Neuronal stem cell (in vitro differentiated cells): Measurements from ENCODE around the gene G6PD.
A peak's percentile ranks its signal among the peaks of the same experiment; 100 is the strongest.

ENCODE experiments used
- DNase-seq: peaks from one replicate; pipeline ENCODE4 v3.0.0-alpha.2; 2013; ENCODE audit warnings: low spot score
- H2AFZ ChIP-seq: one replicate; pipeline ENCODE4 v1.6.1; 2013; ENCODE audit warnings: mild to moderate bottlenecking, low read length, inconsistent platforms
- H2AK5ac ChIP-seq: 2 replicates; pipeline ENCODE4 v1.6.1; 2013; ENCODE audit warnings: low read depth, mild to moderate bottlenecking, inconsistent platforms, low read length, moderate library complexity, mixed read lengths
- H2BK120ac ChIP-seq: 2 replicates; pipeline ENCODE4 v1.6.1; 2013; ENCODE audit warnings: low read depth, mild to moderate bottlenecking, inconsistent platforms, low read length, moderate library complexity, mixed read lengths
- H2BK12ac ChIP-seq: one replicate; pipeline ENCODE4 v1.6.1; 2013; ENCODE audit warnings: low read length, inconsistent platforms
- H2BK15ac ChIP-seq: 2 replicates; pipeline ENCODE4 v1.6.1; 2013; ENCODE audit warnings: mild to moderate bottlenecking, low read length, inconsistent platforms, mixed read lengths
- H2BK5ac ChIP-seq: one replicate; pipeline ENCODE4 v1.6.1; 2013; ENCODE audit warnings: inconsistent platforms, mild to moderate bottlenecking, low read length, moderate library complexity
- H3K14ac ChIP-seq: one replicate; pipeline ENCODE4 v1.6.1; 2013; ENCODE audit warnings: low read length, inconsistent platforms
- H3K18ac ChIP-seq: 2 replicates; pipeline ENCODE4 v1.6.1; 2013; ENCODE audit warnings: low read length, inconsistent platforms
- H3K23ac ChIP-seq: 2 replicates; pipeline ENCODE4 v1.6.1; 2013; ENCODE audit warnings: low read depth, mild to moderate bottlenecking, mixed read lengths, low read length, inconsistent platforms; ENCODE audit not compliant: poor library complexity
- H3K27ac ChIP-seq: replicated peaks from 3 replicates; pipeline ENCODE4 v1.5.1; 2013; ENCODE audit warnings: low read length, inconsistent platforms
- H3K27me3 ChIP-seq, 3 experiments: 2 replicates each; pipeline ENCODE4 v1.6.1; 2013; ENCODE audit warnings: low read length in 3 of 3, mild to moderate bottlenecking in 2 of 3, inconsistent platforms in 1 of 3, low read depth in 1 of 3, mixed read lengths in 1 of 3, moderate library complexity in 1 of 3; ENCODE audit not compliant: control insufficient read depth in 3 of 3, insufficient read depth in 3 of 3
- H3K36me3 ChIP-seq, 2 donors: replicated peaks in 1 of 2; 2 replicates each; pipeline ENCODE4 v1.6.1; 2013; ENCODE audit warnings: low read length in 2 of 2; ENCODE audit not compliant: control insufficient read depth in 2 of 2, insufficient read depth in 2 of 2
- H3K4ac ChIP-seq: 2 replicates; pipeline ENCODE4 v1.6.1; 2013; ENCODE audit warnings: inconsistent platforms, mild to moderate bottlenecking, low read length, moderate library complexity
- H3K4me1 ChIP-seq, 2 donors: 1 replicate in 1 of 2; 2 replicates in 1 of 2; pipeline ENCODE4 v1.6.1; 2013; ENCODE audit warnings: low read length in 2 of 2, low read depth in 1 of 2; ENCODE audit not compliant: control insufficient read depth in 2 of 2, insufficient read depth in 1 of 2
- H3K4me2 ChIP-seq: one replicate; pipeline ENCODE4 v1.6.1; 2013; ENCODE audit warnings: mild to moderate bottlenecking, low read length, inconsistent platforms; ENCODE audit not compliant: insufficient read depth, poor library complexity, severe bottlenecking
- H3K4me3 ChIP-seq, 2 donors: 2 replicates each; pipeline ENCODE4 v1.5.1; 2013; ENCODE audit warnings: low read length in 2 of 2, mild to moderate bottlenecking in 2 of 2, inconsistent platforms in 1 of 2, moderate library complexity in 1 of 2
- H3K79me1 ChIP-seq: one replicate; pipeline ENCODE4 v1.6.1; 2013; ENCODE audit warnings: low read depth, mild to moderate bottlenecking, inconsistent platforms, low read length, moderate library complexity
- H3K9ac ChIP-seq: one replicate; pipeline ENCODE4 v1.6.1; 2013; ENCODE audit warnings: mild to moderate bottlenecking, low read depth, low read length, inconsistent platforms; ENCODE audit not compliant: poor library complexity
- H3K9me3 ChIP-seq, 2 donors: replicated peaks in 1 of 2; 2 replicates each; pipeline versions ENCODE3 to v1.6.1; 2013; ENCODE audit warnings: low read length in 2 of 2, mild to moderate bottlenecking in 2 of 2, inconsistent platforms in 1 of 2, low read depth in 1 of 2, mixed read lengths in 1 of 2, moderate library complexity in 1 of 2; ENCODE audit not compliant: control insufficient read depth in 2 of 2, insufficient read depth in 1 of 2
- H4K8ac ChIP-seq: one replicate; pipeline ENCODE4 v1.6.1; 2013; ENCODE audit warnings: low read depth, mild to moderate bottlenecking, inconsistent platforms, low read length, moderate library complexity
- H4K91ac ChIP-seq: one replicate; pipeline ENCODE4 v1.6.1; 2013; ENCODE audit warnings: low read length, low read depth, mild to moderate bottlenecking, inconsistent platforms; ENCODE audit not compliant: poor library complexity
- WGBS, 2 donors: extraction: QIAGEN DNeasy Blood & Tissue Kit; methylation state at CpG; one replicate each; pipeline ENCODE4 v1.1.7; 2013; ENCODE audit warnings: missing lambda C conversion rate in 2 of 2, mixed read lengths in 1 of 2; ENCODE audit not compliant: insufficient read length in 2 of 2, insufficient replicate concordance in 1 of 2; ENCODE audit errors: extremely low coverage in 2 of 2; 5-methylcytosine and 5-hydroxymethylcytosine counted together

The G6PD gene

DNA sequence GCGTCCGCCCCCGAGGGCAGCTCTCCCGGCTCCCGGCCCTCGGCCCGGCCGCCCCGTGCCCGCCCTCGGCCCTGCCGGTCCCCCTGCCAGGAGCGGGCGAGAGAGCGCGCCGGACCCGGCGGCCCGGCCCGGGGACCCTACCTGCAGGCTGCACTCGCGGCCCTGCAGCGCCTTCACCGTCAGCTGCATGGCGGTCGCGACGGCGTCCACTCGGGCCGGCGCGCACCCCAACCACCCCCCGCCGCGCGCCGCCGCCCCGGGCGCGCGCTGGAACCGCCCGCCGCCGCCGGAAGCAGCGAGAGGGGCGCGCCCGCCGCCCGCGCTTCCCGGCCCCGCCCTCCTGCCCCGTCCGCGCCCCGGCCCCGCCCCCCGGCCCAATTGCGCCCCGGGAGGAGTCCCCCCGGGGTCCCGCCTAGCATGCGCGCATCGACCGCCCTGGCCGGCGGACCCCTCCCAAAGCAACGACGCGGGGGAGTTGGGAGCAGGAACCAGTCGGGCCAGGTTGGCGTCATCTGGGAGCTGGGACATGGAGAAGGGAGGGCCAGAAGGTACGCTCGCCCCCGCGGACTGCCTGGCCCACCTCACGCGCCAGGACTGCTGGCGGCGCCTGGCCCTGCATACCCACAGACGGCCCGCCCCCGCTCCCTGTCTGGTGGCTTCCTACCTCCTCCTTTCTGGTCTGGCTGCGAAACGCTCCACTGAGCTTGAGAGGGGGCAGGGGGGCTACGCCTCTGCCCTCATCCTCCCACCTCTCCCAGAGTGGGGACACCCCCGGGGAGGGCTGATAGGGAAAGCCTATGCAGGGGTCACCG is 60.0 kb downstream of the G6PD start, which contains the start of gene UBL4A:
Gene UBL4A (minus strand): TSS at position 220 of the 812 bp plus-strand sequence. CDS start 31 bp downstream, at position 189.
- H3K18ac ChIP-seq: peak within 1 kb of the TSS; percentile 90
- H3K4me3 ChIP-seq: peak within 1 kb of the TSS; percentile 12 to 92
- peaks cover 7% of the 10 kb centered on the region for H3K79me1 ChIP-seq
- no peak within 1 kb of the TSS for H2BK5ac ChIP-seq
- H3K27me3 ChIP-seq: peaks cover 0 to 10% (median 0%) of the 10 kb centered on the region in 3 experiments
- peaks cover 0 to 4% of the 10 kb centered on the region in 2 donors for H3K4me1 ChIP-seq
- no peak within 1 kb of the TSS for H4K8ac ChIP-seq
- peak within 1 kb of the TSS; percentile 46 for H2AK5ac ChIP-seq
- H3K14ac ChIP-seq: no peak within 1 kb of the TSS
- peak; percentile 21 for DNase-seq
- H3K4ac ChIP-seq: no peak within 1 kb of the TSS
- peak within 1 kb of the TSS; percentile 81 for H3K9ac ChIP-seq
- H3K36me3 ChIP-seq: peaks cover 3 to 8% of the 10 kb centered on the region in 2 donors
- no peak within 1 kb of the TSS for H2BK120ac ChIP-seq
- H3K27ac ChIP-seq: no peak within 1 kb of the TSS
- H3K4me2 ChIP-seq: peak within 1 kb of the TSS; percentile 77
- no peaks in the 10 kb centered on the region for H3K9me3 ChIP-seq
- peak within 1 kb of the TSS; percentile 55 for H3K23ac ChIP-seq
- H2BK12ac ChIP-seq: no peak within 1 kb of the TSS
- no peak within 1 kb of the TSS for H2BK15ac ChIP-seq
- WGBS, 2 donors: no CpG with 5 or more reads among the region's 95 CpGs
- H2AFZ ChIP-seq: no peak within 1 kb of the TSS
- no peak within 1 kb of the TSS for H4K91ac ChIP-seq

DNA sequence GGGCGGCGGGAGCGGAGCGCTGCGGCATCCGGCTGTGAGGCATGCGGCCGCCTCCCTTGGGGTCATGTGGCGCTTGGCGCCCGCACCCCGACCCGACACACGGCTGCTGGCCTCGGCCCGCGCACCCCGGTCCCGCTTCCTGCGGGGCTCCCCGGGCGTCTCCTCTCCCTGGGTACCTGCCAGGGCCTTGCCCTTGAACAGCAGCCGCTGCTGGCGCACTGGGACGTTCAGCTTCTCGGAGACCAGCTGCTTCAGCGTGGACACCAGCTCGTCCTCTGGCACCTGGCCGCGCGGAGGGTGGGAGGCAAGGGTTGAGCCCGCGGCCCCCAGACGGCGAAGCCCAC is 60.6 kb downstream of the G6PD start:
- Histone ChIP-seq H3K36me3 (peaks cover 3 to 8% of the 10 kb centered on the region in 2 donors), H3K23ac (peak overlapping the region; percentile 55), H2BK5ac (no peak overlapping the region), H2BK120ac (no peak overlapping the region), H2BK15ac (no peak overlapping the region), H3K27ac (no peak overlapping the region), H2BK12ac (no peak overlapping the region), H3K9ac (peak overlapping the region; percentile 81), H4K91ac (no peak overlapping the region), H3K79me1 (peaks cover 7% of the 10 kb centered on the region), H3K18ac (peak overlapping the region; percentile 71), H2AK5ac (peak overlapping the region; percentile 46), H3K14ac (no peak overlapping the region), H3K4me1 (peaks cover 0 to 4% of the 10 kb centered on the region in 2 donors), H3K27me3 (peaks cover 0 to 10% (median 0%) of the 10 kb centered on the region in 3 experiments), H3K4ac (no peak overlapping the region), H2AFZ (no peak overlapping the region), H3K9me3 (no peaks in the 10 kb centered on the region), H3K4me3 (peak overlapping the region; percentile 12 to 92), H4K8ac (no peak overlapping the region), H3K4me2 (peak overlapping the region; percentile 77)
- no CpG with 5 or more reads among the region's 35 CpGs for WGBS, 2 donors
- no peak for DNase-seq

DNA sequence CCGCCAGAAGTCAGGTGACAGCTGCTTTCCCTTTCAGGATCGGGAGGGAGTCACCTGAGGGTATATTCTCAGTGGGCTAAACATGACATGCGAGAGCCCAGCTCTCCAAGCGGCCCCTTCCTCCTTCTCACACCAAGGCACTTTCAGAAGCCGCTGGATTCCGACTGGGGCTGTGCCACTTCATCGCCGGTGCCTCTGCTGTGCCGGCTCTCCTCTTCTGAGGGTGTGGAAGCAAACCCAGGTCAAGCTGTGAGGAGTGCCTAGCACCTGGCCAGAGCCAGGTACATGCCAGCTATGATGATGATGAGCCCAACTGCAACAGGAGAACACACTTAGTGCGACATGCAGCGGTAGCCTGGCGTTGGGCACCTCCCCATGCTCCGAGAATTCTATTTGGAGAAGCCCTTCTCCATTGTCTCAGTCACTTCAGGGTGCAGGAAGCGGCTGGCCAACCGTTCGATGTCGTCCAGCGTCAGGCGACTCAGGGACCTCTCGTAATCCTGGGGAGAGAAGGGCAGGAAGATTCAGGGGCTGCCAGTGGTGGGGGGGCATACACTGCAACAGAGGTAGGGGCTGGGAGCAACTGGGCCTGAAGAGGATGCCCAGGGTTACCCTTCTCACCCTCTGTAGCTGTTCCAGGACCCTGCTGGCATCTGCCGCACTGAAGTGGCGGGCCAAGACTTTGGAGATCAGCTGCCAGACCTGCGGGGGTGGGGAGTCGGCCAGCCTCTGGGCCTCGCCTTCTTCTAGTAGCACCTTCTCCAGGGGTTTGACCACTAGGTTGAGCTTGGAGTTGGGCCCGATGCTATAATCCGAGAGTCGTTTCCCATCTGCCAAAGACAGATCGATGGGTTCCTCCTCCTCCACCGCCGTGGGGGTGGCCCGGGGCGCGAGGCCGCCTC is 61.2 kb downstream of the G6PD start:
- no peak overlapping the region for H4K8ac ChIP-seq
- H3K14ac ChIP-seq: no peak overlapping the region
- peaks cover 3 to 8% of the 10 kb centered on the region in 2 donors for H3K36me3 ChIP-seq
- peaks cover 0 to 10% (median 0%) of the 10 kb centered on the region in 3 experiments for H3K27me3 ChIP-seq
- no peak overlapping the region for H3K18ac ChIP-seq
- H2BK15ac ChIP-seq: no peak overlapping the region
- no peak overlapping the region for H2BK120ac ChIP-seq
- WGBS, 2 donors: no CpG with 5 or more reads among the region's 35 CpGs
- no peak overlapping the region for H3K4ac ChIP-seq
- peaks cover 7% of the 10 kb centered on the region for H3K79me1 ChIP-seq
- H3K9ac ChIP-seq: no peak overlapping the region
- H2BK12ac ChIP-seq: no peak overlapping the region
- H2AFZ ChIP-seq: no peak overlapping the region
- H3K9me3 ChIP-seq: no peaks in the 10 kb centered on the region
- H4K91ac ChIP-seq: no peak overlapping the region
- H3K4me2 ChIP-seq: peak overlapping the region; percentile 77
- peak overlapping the region in 1 of 2 donors; percentile 92 for H3K4me3 ChIP-seq
- H3K23ac ChIP-seq: peak overlapping the region; percentile 55
- no peak for DNase-seq
- peaks cover 0 to 4% of the 10 kb centered on the region in 2 donors for H3K4me1 ChIP-seq
- no peak overlapping the region for H2AK5ac ChIP-seq
- no peak overlapping the region for H3K27ac ChIP-seq
- H2BK5ac ChIP-seq: no peak overlapping the region
